Activated CD4-positive, alpha-beta memory T cell treated with anti-CD3 and anti-CD28 coated beads for 36 hours (primary cell): ENCODE results near the gene ITPA. TPM values are rescaled to one million over a fixed set of nuclear protein-coding genes. Genes with fewer than 3 reads are reported as not detected.
"Not testable (repeated sequence)": the region's sequence is repeated elsewhere in the genome, so short reads cannot be mapped to it uniquely, and the experiment has no call there.

ENCODE experiments used
- CTCF ChIA-PET: fragments of 350-600 bp; sonication (Branson Sonifier 250); formaldehyde crosslinking; loops from one replicate; lab custom pipeline; 2021; ENCODE audit warnings: antibody characterized with exemption, inconsistent platforms; lab: Charles Lee
- POLR2A ChIA-PET: fragments of 350-600 bp; sonication (Branson Sonifier 250); formaldehyde crosslinking; loops from one replicate; lab custom pipeline; 2021; ENCODE audit warnings: antibody characterized with exemption; lab: Charles Lee
- DNase-seq: peaks from one replicate; pipeline ENCODE4 v3.0.0-alpha.2; 2020
- H3K27ac Mint-ChIP-seq: one replicate; pipeline ENCODE4 v1.8.0; 2021; ENCODE audit warnings: mixed read lengths
- H3K27me3 Mint-ChIP-seq: one replicate; pipeline ENCODE4 v1.8.0; 2021; ENCODE audit warnings: mixed read lengths
- H3K36me3 Mint-ChIP-seq: one replicate; pipeline ENCODE4 v1.8.0; 2021; ENCODE audit warnings: mixed read lengths
- H3K4me1 Mint-ChIP-seq: one replicate; pipeline ENCODE4 v1.8.0; 2021; ENCODE audit warnings: low read depth, mixed read lengths
- H3K4me3 Mint-ChIP-seq: one replicate; pipeline ENCODE4 v1.8.0; 2021; ENCODE audit warnings: mild to moderate bottlenecking, mixed read lengths
- H3K9me3 Mint-ChIP-seq: one replicate; pipeline ENCODE4 v1.8.0; 2021; ENCODE audit warnings: mixed read lengths
- intact Hi-C: fragments of 100-400 bp; cut with micrococcal nuclease; formaldehyde crosslinking; loops from one replicate; pipeline ENCODE4 v1.15.1; 2023
- total RNA-seq, 2 experiments: library from RNA; stranded (reverse); gene quantifications; one replicate each; pipeline ENCODE4 v1.2.3, GENCODE V29; 2021

ITPA gene
- total RNA-seq, 2 experiments from 2014 or later = 54.0 to 56.2 TPM

DNA sequence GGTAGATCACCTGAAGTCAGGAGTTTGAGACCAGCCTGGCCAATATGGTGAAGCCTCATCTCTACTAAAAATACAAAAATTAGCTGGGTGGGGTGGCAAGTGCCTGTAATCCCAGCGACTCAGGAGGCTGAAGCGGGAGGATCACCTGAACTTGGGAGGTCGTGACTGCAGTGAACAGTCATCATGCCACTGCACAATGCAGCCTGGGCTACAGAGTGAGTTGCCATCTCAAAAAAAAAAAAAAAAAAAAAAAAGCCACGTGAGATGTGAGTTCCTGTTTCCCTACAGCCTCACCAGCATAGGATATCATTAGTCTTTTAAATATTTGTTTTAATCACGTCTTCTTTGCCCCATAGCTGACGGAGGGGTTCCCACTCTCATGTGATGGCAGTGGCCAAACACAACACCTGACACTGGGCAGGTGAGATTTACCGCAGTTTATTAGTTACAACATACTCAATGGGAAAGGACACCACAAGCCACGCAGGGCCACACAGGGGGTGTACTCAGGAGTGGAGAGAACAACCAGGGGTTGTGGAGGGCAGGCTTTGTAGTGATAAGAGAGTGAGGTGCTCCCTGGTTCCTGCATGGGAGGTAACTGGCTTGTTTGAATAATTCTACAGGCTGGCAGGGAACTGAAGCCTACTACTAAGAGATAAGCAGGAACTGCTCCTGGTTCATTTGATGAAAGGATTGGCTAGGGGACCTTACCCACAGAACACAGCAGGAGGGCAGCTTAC lies 31.4 kb upstream of the ITPA start:
- no peaks in the 10 kb centered on the region for H3K4me1 Mint-ChIP-seq
- no peak for DNase-seq
- H3K27ac Mint-ChIP-seq = no peak overlapping the region
- intact Hi-C loops = loop anchor here (10.0 kb wide), 1 partner anchor 103 kb away; the partner anchor contains the start of gene OXT
- H3K4me3 Mint-ChIP-seq = no peak overlapping the region
- no peaks in the 10 kb centered on the region for H3K9me3 Mint-ChIP-seq
- peaks cover 12% of the 10 kb centered on the region for H3K27me3 Mint-ChIP-seq
- ChIA-PET CTCF (no interaction called here), POLR2A (no interaction called here)
- H3K36me3 Mint-ChIP-seq = no peaks in the 10 kb centered on the region

DNA sequence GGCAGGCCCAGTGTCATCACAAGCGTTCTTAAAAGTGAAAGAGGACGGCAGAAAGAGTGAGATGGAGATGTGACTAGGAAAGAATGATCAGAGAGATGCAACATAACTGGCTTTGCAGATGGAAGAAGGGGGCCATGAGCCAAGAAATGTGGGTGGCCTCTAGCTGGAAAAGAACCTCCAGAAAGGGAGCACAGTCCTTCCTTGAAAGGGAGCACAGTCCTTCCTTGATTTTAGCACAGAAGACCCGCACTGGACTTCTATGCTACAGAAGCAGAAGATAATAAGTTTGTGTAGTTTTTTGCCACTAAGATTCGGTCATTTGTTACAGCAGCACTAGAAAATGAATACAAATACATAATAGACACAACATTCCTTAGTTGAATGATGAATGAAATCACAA lies 29.0 kb upstream of the ITPA start:
- Mint-ChIP-seq H3K9me3 (no peaks in the 10 kb centered on the region), H3K4me3 (no peak overlapping the region), H3K27me3 (peaks cover 2% of the 10 kb centered on the region), H3K36me3 (no peaks in the 10 kb centered on the region), H3K27ac (no peak overlapping the region), H3K4me1 (no peaks in the 10 kb centered on the region)
- ChIA-PET POLR2A (no interaction called here), CTCF (no interaction called here)
- no peak for DNase-seq
- intact Hi-C loops = no loop called here

DNA sequence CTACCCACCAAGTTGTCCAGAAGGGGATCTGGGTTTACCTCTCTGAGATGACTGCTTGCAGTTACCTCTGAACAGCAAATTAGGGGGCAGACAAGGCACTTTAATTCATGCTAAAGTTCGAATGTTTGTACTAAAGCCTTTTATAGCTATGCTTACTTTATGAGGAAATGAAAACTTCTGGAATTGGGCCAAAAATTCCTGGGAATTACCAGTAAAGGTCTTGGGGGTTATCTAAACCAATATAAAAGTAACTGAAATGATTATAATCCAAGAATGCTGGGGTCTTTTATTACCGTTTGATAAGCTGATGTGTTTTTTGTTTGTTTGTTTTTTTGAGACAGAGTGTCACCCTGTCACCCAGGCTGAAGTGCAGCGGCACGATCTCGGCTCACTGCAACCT lies 28.0 kb upstream of the ITPA start:
- no peaks in the 10 kb centered on the region for H3K36me3 Mint-ChIP-seq
- H3K27me3 Mint-ChIP-seq = no peaks in the 10 kb centered on the region
- no peaks in the 10 kb centered on the region for H3K9me3 Mint-ChIP-seq
- no peaks in the 10 kb centered on the region for H3K4me1 Mint-ChIP-seq
- intact Hi-C loops = no loop called here
- no peak for DNase-seq
- ChIA-PET POLR2A (no interaction called here), CTCF (no interaction called here)
- no peak overlapping the region for H3K27ac Mint-ChIP-seq
- no peak overlapping the region for H3K4me3 Mint-ChIP-seq

DNA sequence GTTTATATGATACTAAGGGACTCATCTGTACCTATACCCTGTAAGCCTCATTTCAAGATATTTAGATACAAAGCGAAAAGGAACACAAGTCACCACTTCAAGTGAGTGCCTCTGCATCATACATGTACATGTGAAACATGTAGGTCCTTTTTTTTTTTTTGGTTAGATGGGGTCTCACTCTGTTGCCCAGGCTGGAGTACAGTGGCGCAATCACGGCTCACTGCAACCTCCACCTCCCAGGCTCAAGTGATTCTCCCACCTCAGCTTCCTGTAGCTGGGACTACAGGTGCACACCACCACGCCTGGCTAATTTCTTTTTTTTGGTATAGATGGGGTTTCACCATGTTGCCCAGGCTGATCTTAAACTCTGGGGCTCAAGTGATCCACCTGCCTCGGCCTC lies 26.9 kb upstream of the ITPA start:
- CTCF ChIA-PET, DNase-seq, H3K27ac Mint-ChIP-seq, POLR2A ChIA-PET, H3K9me3 Mint-ChIP-seq, H3K36me3 Mint-ChIP-seq, intact Hi-C loops, H3K4me3 Mint-ChIP-seq, H3K4me1 Mint-ChIP-seq, H3K27me3 Mint-ChIP-seq: not testable (repeated sequence)

DNA sequence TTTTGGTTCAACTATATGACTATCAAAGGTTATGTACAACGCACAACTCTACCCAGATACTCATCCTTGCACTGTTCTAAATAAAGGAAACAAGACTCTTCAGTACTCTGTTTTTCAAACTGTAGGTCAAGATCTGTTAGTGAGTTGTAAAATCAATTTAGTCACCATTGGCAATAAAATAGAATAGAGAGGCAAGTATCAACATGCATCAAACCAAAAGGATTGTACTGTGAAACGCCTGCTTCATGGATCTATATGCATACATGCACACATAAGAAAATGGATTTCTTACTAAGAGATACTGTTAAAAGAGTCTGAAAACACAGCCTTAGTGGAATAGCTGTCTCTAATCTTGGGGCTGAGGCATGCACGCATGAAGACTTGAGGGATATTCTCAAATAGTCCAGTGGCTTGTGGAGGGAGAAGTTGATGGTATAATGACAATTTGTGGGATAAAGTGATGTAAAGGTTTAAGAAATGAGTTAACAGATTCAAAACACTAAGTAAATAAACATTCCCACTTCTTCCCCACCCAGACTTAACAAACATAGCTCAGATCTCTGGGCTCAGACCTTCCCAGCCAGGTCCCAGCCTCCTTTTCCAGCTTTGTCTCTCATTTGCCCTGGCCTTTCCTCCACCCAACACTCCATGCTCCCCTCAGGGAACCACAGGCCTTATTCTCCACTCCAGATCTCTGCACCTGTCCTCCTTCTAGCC lies 25.2 kb upstream of the ITPA start:
- intact Hi-C loops = no loop called here
- ChIA-PET POLR2A (no interaction called here), CTCF (interaction anchor here (0.5 kb wide), 1 partner anchor 382 kb away, joined by 3 read pairs; no protein-coding TSS in a partner anchor)
- H3K27me3 Mint-ChIP-seq = no peaks in the 10 kb centered on the region
- H3K36me3 Mint-ChIP-seq = peaks cover 3% of the 10 kb centered on the region
- no peaks in the 10 kb centered on the region for H3K4me1 Mint-ChIP-seq
- no peak overlapping the region for H3K27ac Mint-ChIP-seq
- DNase-seq = no peak
- H3K9me3 Mint-ChIP-seq = no peaks in the 10 kb centered on the region
- H3K4me3 Mint-ChIP-seq = no peak overlapping the region

DNA sequence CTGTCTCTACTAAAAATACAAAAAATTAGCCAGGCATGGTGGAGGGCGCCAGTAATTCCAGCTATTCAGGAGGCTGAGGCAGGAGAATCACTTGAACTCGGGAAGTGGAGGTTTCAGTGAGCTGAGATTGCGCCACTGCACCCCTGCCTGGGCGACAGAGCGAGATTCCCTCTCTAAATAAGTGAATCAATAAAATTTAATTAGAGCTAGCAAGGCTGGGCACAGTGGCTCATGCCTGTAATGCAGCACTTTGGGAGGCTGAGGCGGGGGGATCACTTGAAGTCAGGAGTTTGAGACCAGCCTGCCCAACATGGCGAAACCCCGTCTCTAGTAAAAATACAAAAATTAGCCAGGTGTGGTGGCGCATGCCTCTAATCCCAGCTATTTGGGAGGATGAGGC lies 21.4 kb upstream of the ITPA start:
- DNase-seq, H3K4me1 Mint-ChIP-seq, H3K27ac Mint-ChIP-seq, POLR2A ChIA-PET, H3K9me3 Mint-ChIP-seq, H3K27me3 Mint-ChIP-seq, intact Hi-C loops, CTCF ChIA-PET, H3K4me3 Mint-ChIP-seq: not testable (repeated sequence)
- peaks cover 31% of the 10 kb centered on the region for H3K36me3 Mint-ChIP-seq

DNA sequence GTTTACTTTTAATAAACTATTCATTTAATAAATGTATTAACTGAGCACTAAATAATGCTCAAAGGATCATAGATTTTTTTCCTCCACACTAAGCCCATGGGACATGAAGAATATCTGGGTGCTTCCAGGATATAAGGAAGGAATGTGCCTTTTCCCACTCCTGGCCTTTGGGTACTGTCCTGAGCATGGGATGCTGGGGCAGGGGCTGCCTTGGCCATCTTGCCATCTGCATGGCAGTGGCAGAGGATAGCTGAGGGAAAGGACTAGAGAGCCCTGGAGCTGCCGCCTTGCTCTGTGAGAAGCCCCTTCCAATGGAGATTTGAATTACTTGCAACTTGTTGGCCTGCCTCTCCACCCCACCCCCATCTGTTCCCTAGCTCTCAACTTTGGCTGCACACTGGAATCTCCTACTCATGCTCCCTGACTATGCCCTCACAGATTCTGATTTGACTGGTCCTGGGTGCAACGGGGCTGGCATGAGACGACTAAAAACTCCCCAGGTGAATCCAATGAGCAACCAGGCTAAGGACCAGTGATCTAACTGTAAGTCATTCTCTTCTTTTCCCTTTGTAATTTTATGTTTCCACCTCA lies 20.4 kb upstream of the ITPA start:
- CTCF ChIA-PET = no interaction called here
- no peaks in the 10 kb centered on the region for H3K9me3 Mint-ChIP-seq
- peaks cover 33% of the 10 kb centered on the region for H3K36me3 Mint-ChIP-seq
- DNase-seq = peak; percentile 20
- no peak overlapping the region for H3K4me3 Mint-ChIP-seq
- intact Hi-C loops = no loop called here
- POLR2A ChIA-PET = no interaction called here
- H3K4me1 Mint-ChIP-seq = peaks cover 4% of the 10 kb centered on the region
- no peaks in the 10 kb centered on the region for H3K27me3 Mint-ChIP-seq
- no peak overlapping the region for H3K27ac Mint-ChIP-seq

DNA sequence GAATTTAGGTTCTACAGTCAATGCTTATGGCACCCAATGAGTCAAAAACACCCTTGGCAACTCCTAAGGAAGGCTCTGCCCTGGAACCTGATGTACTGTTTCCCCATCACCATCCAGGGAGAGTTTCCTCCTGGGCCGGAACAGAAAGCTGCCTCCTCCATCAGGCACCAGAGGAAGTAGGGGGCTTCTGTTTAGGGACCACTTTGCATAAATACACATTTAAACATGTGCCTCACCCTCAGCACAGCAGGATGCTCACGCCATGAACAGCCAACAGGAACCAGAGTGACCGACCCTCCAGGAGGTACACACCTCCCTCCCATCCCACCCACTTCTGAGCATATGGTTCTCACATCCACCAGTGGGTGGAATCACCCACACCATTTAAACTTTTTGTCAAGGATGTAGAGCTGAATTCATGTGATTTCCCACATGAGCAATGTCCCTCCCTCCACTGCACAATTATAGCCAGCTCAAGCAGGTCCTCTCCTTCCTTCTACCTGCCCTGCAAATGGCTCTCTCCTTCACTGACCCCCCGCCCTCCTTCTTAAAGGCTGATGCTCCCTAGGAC lies 19.7 kb upstream of the ITPA start:
- intact Hi-C loops = no loop called here
- Mint-ChIP-seq H3K4me3 (no peak overlapping the region), H3K27me3 (no peaks in the 10 kb centered on the region), H3K9me3 (no peaks in the 10 kb centered on the region), H3K4me1 (peaks cover 7% of the 10 kb centered on the region), H3K36me3 (peaks cover 33% of the 10 kb centered on the region), H3K27ac (peak overlapping the region; percentile 41)
- ChIA-PET POLR2A (no interaction called here), CTCF (no interaction called here)
- DNase-seq = no peak

DNA sequence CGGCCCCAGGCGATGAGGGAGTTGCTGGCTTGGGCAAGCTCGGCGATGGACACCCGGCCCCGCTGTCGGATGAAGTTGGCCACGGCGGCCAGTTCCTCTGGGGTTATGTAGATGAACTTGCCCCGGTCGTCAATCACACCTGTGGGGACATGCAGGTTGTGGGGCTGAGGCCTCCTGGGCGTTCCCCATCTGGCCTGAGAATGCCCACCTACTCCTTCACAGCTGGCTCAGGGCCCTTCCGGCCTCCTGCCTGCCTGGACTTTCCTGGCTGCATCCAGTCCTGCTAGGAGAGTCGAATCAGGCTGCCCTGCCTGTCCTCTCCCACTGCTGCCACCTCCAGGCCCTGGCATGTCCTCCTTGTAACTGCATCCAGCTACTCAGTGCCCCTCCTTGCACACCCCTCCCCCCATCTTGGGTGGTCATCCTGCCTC lies 18.6 kb upstream of the ITPA start:
- Mint-ChIP-seq H3K9me3 (no peaks in the 10 kb centered on the region), H3K27me3 (no peaks in the 10 kb centered on the region), H3K4me1 (peaks cover 11% of the 10 kb centered on the region), H3K36me3 (peaks cover 38% of the 10 kb centered on the region), H3K4me3 (no peak overlapping the region), H3K27ac (no peak overlapping the region)
- intact Hi-C loops = no loop called here
- ChIA-PET CTCF (no interaction called here), POLR2A (interaction anchor here (0.7 kb wide), 1 partner anchor 12 kb away, joined by 3 read pairs; no protein-coding TSS in a partner anchor)
- no peak for DNase-seq

DNA sequence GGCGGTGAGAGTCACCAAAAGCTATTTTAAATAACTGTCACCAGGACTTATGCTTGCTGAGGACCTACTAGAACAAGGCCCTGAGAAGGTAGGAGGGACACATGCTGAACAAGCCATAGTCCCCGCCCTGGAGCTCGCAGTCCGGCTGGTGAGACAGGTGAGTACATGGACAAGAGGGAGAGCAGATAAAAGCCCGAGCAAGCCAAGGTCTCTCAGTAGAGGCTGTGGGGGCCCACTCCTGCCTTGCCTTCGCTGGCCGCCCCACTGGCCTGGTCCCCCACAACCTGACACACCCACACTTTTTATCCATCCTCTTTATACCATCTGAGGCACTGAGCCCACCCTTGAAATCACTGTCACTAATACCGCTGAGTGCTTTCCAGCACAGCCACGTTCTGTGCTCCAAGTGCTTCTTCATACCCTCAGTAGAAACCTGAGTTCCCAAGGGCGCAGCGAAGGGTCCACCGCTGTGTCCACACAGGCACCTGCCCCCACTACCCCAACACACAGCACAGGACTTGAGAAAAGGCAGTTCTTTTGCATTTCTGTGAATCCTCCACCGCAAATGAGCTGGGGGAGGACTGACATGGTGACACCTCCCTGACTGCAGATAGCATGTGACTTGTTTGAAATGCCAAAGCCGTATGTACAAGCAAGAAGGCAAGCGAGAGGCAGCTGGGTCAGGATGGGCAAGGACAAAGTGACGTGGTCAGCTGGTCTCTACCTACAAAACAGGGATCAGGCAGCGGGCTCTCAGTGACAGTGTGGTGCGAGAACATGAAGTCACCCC lies 16.9 kb upstream of the ITPA start:
- CTCF ChIA-PET = no interaction called here
- Mint-ChIP-seq H3K4me3 (no peak overlapping the region), H3K27ac (no peak overlapping the region)

DNA sequence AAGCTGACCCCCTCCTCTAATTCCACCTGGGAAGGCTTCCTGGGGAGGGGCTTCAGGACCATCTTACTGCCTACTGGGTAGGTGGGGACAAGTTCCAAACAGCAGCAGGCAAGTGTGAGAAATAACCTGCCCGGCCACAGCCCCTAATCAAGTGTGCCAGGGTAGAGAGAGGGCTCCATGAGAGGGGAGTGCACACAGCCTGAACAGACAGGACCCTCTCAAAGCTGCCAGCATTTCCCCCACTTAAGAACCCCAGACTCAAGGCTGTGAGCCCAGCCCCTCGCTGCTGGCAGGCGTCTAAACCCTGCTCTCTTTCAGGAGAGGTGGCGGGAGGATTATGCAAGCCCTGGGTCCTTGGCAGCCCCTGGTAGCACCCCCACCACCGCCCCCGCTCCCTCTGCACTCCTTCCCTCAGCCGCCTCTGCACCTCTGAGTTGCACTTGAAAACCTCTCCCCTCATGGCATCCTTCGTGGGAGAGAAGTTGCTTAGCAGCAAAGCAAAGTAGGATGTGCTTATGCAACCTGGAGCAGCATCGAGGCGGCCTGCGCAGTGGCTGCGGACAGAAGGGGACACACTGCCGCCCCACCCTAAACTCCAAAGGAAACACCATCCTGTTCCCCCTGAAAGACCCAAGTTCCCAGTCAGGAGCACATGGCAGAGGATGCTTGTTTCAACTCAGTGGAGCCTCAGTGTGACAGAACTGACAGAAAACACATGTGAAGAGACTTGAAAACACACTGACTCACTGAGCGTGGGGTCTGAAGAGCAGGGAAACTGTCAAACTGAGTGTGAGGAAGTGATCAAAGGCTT lies 15.3 kb upstream of the ITPA start:
- ChIA-PET POLR2A (interaction anchor here (1.1 kb wide), 1 partner anchor 9 kb away, joined by 3 read pairs; no protein-coding TSS in a partner anchor), CTCF (interaction anchor here (1.2 kb wide), 1 partner anchor 25 kb away, joined by 3 read pairs; no protein-coding TSS in a partner anchor)
- no peak for DNase-seq
- Mint-ChIP-seq H3K4me3 (no peak overlapping the region), H3K9me3 (no peaks in the 10 kb centered on the region), H3K4me1 (peaks cover 15% of the 10 kb centered on the region), H3K36me3 (peaks cover 48% of the 10 kb centered on the region), H3K27ac (no peak overlapping the region), H3K27me3 (no peaks in the 10 kb centered on the region)
- intact Hi-C loops = no loop called here

More for the DNA sequence above, 16.9 kb upstream of the ITPA start:
- no peaks in the 10 kb centered on the region for H3K27me3 Mint-ChIP-seq
- H3K9me3 Mint-ChIP-seq = no peaks in the 10 kb centered on the region
- POLR2A ChIA-PET = no interaction called here
- intact Hi-C loops = no loop called here
- peaks cover 15% of the 10 kb centered on the region for H3K4me1 Mint-ChIP-seq
- H3K36me3 Mint-ChIP-seq = peaks cover 46% of the 10 kb centered on the region
- DNase-seq = no peak
